ENCODE results near the gene UMODL1.

The UMODL1 gene

GRCh38 chr21:42079008-42079938, 8.2 kb downstream of the UMODL1 start:
- TF ChIP-seq CTCF (IDR thresholded peaks at IDR 0.05; ENCODE audit: extremely low read depth, missing control alignments): no peak
- no peak for DNase-seq (ENCODE audit: low spot score)

- DNase-seq (ENCODE audit: low spot score): no peak
These were observed 9.0 kb downstream of the UMODL1 start for GRCh38 chr21:42079939-42080787.

GRCh38 chr21:42080788-42081083, 9.6 kb downstream of the UMODL1 start:
- DNase-seq (ENCODE audit: low spot score): no peak
- no peak for TF ChIP-seq CTCF (IDR thresholded peaks at IDR 0.05; ENCODE audit: extremely low read depth, missing control alignments)

More at GRCh38 chr21:42079939-42080787, 9.0 kb downstream of the UMODL1 start:
- no peak for TF ChIP-seq CTCF (IDR thresholded peaks at IDR 0.05; ENCODE audit: extremely low read depth, missing control alignments)

GRCh38 chr21:42081138-42081537, 10.0 kb downstream of the UMODL1 start:
- no peak for TF ChIP-seq CTCF (IDR thresholded peaks at IDR 0.05; ENCODE audit: extremely low read depth, missing control alignments)
- no peak for DNase-seq (ENCODE audit: low spot score)

- no peak for TF ChIP-seq CTCF (IDR thresholded peaks at IDR 0.05; ENCODE audit: extremely low read depth, missing control alignments)
These were observed 10.8 kb downstream of the UMODL1 start for GRCh38 chr21:42081931-42082381.

GRCh38 chr21:42082501-42083360, 11.6 kb downstream of the UMODL1 start:
- no peak for DNase-seq (ENCODE audit: low spot score)
- no peak for TF ChIP-seq CTCF (IDR thresholded peaks at IDR 0.05; ENCODE audit: extremely low read depth, missing control alignments)

More at GRCh38 chr21:42081931-42082381, 10.8 kb downstream of the UMODL1 start:
- DNase-seq (ENCODE audit: low spot score): no peak
